Endothelial cell of umbilical vein (primary cell): ENCODE results near the gene HOXC11.

Experiments used
- CTCF ChIP-seq, 2 donors: IDR thresholded peaks; 1 replicate in 1 of 2; 2 replicates in 1 of 2; pipeline ENCODE4 v1.5.1; 2011; ENCODE audit warnings: low read length in 2 of 2, mild to moderate bottlenecking in 2 of 2, moderate library complexity in 2 of 2, control low read depth in 1 of 2, inconsistent platforms in 1 of 2, low read depth in 1 of 2; ENCODE audit not compliant: insufficient read depth in 1 of 2; ENCODE audit errors: extremely low read depth in 1 of 2
- EZH2 ChIP-seq: IDR thresholded peaks from 2 replicates; pipeline ENCODE4 v1.6.1; 2012; ENCODE audit warnings: borderline replicate concordance, low read depth, mild to moderate bottlenecking, moderate library complexity, low read length, inconsistent platforms; ENCODE audit not compliant: severe bottlenecking
- POLR2A ChIP-seq: IDR thresholded peaks from 2 replicates; pipeline ENCODE4 v1.6.1; 2012; ENCODE audit warnings: low read depth, mild to moderate bottlenecking, control low read depth, low read length
- POLR2AphosphoS5 ChIP-seq: IDR thresholded peaks from 2 replicates; pipeline ENCODE4 v1.6.1; 2012; ENCODE audit warnings: low read depth, mild to moderate bottlenecking, control low read depth, low read length, moderate library complexity; ENCODE audit not compliant: insufficient read depth

- TF ChIP-seq CTCF (IDR thresholded peaks at IDR 0.05; ENCODE audit: extremely low read depth in 1 of 2, insufficient read depth in 1 of 2, low read depth in 1 of 2, low read length in 2 of 2) = no peak
- no peak for TF ChIP-seq POLR2AphosphoS5
- TF ChIP-seq POLR2A = no peak
- TF ChIP-seq EZH2 = peak; percentile 83
Measured at GRCh38 chr12:53975479-53976152, 2.7 kb downstream of the HOXC11 start.
